SK-N-SH (cell line): Measurements from ENCODE around the gene PRRT1B.

Source experiments
- EZH2phosphoT487 ChIP-seq: fragments of 200-600 bp; sonication (generic); IDR thresholded peaks from 2 replicates; pipeline ENCODE4 v1.6.1; 2017; ENCODE audit warnings: low read depth, mixed run types, mild to moderate bottlenecking, antibody characterized with exemption, moderate library complexity, borderline replicate concordance
- FOXJ3 ChIP-seq: sonication (generic); formaldehyde crosslinking; IDR thresholded peaks from 2 replicates; pipeline ENCODE4 v1.5.1; 2020; ENCODE audit warnings: mild to moderate bottlenecking, missing genetic modification reagents
- JUND ChIP-seq: IDR thresholded peaks from 2 replicates; pipeline ENCODE4 v1.4.0; 2012
- PBX3 ChIP-seq: IDR thresholded peaks from 2 replicates; pipeline ENCODE4; 2012
- POLR2AphosphoS5 ChIP-seq: IDR thresholded peaks from 2 replicates; pipeline ENCODE4 v1.6.1; 2012; ENCODE audit warnings: low read depth, low read length
- RAD21 ChIP-seq: IDR thresholded peaks from 2 replicates; pipeline ENCODE4 v1.6.1; 2012; ENCODE audit warnings: mild to moderate bottlenecking, low read length
- RCOR1 ChIP-seq: fragments of 150-350 bp; IDR thresholded peaks from 2 replicates; pipeline ENCODE4 v1.6.1; 2017; ENCODE audit warnings: antibody characterized with exemption, low read length
- SIN3A ChIP-seq: IDR thresholded peaks from 2 replicates; pipeline ENCODE4 v1.6.1; 2012; ENCODE audit warnings: low read depth, mild to moderate bottlenecking, low read length, moderate library complexity, borderline replicate concordance
- USF1 ChIP-seq: IDR thresholded peaks from 2 replicates; pipeline ENCODE4 v1.4.0; 2012; ENCODE audit warnings: low read depth, borderline replicate concordance
- TF ChIP-seq, protein P1 (sequence below): IDR thresholded peaks from 2 replicates; pipeline ENCODE4 v1.4.0; 2012; ENCODE audit warnings: low read depth
- TF ChIP-seq, protein P2 (sequence below): fragments of 200-600 bp; sonication (generic); IDR thresholded peaks from 2 replicates; pipeline ENCODE4 v1.6.1; 2017; ENCODE audit warnings: antibody characterized with exemption, mild to moderate bottlenecking, moderate library complexity
- TF ChIP-seq, protein P3 (sequence below): IDR thresholded peaks from 2 replicates; pipeline ENCODE4 v1.6.1; 2012; ENCODE audit warnings: mild to moderate bottlenecking, low read depth, low read length, moderate library complexity

GRCh38 chr9:131593936-131594665 lies 48.8 kb downstream of the PRRT1B start:
- TF ChIP-seq POLR2AphosphoS5: no peak
- no peak for TF ChIP-seq SIN3A
- TF ChIP-seq, protein P1, sequence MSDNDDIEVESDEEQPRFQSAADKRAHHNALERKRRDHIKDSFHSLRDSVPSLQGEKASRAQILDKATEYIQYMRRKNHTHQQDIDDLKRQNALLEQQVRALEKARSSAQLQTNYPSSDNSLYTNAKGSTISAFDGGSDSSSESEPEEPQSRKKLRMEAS: no peak
- TF ChIP-seq, protein P2, sequence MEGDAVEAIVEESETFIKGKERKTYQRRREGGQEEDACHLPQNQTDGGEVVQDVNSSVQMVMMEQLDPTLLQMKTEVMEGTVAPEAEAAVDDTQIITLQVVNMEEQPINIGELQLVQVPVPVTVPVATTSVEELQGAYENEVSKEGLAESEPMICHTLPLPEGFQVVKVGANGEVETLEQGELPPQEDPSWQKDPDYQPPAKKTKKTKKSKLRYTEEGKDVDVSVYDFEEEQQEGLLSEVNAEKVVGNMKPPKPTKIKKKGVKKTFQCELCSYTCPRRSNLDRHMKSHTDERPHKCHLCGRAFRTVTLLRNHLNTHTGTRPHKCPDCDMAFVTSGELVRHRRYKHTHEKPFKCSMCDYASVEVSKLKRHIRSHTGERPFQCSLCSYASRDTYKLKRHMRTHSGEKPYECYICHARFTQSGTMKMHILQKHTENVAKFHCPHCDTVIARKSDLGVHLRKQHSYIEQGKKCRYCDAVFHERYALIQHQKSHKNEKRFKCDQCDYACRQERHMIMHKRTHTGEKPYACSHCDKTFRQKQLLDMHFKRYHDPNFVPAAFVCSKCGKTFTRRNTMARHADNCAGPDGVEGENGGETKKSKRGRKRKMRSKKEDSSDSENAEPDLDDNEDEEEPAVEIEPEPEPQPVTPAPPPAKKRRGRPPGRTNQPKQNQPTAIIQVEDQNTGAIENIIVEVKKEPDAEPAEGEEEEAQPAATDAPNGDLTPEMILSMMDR: no peak
- TF ChIP-seq USF1: no peak
- TF ChIP-seq RAD21: no peak
- no peak for TF ChIP-seq PBX3
- no peak for TF ChIP-seq FOXJ3 (CRISPR knock-in tag)
- TF ChIP-seq, protein P3, sequence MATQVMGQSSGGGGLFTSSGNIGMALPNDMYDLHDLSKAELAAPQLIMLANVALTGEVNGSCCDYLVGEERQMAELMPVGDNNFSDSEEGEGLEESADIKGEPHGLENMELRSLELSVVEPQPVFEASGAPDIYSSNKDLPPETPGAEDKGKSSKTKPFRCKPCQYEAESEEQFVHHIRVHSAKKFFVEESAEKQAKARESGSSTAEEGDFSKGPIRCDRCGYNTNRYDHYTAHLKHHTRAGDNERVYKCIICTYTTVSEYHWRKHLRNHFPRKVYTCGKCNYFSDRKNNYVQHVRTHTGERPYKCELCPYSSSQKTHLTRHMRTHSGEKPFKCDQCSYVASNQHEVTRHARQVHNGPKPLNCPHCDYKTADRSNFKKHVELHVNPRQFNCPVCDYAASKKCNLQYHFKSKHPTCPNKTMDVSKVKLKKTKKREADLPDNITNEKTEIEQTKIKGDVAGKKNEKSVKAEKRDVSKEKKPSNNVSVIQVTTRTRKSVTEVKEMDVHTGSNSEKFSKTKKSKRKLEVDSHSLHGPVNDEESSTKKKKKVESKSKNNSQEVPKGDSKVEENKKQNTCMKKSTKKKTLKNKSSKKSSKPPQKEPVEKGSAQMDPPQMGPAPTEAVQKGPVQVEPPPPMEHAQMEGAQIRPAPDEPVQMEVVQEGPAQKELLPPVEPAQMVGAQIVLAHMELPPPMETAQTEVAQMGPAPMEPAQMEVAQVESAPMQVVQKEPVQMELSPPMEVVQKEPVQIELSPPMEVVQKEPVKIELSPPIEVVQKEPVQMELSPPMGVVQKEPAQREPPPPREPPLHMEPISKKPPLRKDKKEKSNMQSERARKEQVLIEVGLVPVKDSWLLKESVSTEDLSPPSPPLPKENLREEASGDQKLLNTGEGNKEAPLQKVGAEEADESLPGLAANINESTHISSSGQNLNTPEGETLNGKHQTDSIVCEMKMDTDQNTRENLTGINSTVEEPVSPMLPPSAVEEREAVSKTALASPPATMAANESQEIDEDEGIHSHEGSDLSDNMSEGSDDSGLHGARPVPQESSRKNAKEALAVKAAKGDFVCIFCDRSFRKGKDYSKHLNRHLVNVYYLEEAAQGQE: no peak
- no peak for TF ChIP-seq JUND
- no peak for TF ChIP-seq RCOR1
- no peak for TF ChIP-seq EZH2phosphoT487
